ENCODE data around the gene DGKD.

DGKD gene

GRCh38 chr2:233446121-233446520 lies 91.8 kb downstream of the DGKD start:
- DNase-seq (ENCODE audit: low read depth in 2 of 2): no peak

GRCh38 chr2:233446606-233447305 lies 92.5 kb downstream of the DGKD start:
- DNase-seq (ENCODE audit: low read depth in 2 of 2): no peak

GRCh38 chr2:233447506-233448219 lies 93.4 kb downstream of the DGKD start:
- no peak for DNase-seq (ENCODE audit: low read depth in 2 of 2)

GRCh38 chr2:233448220-233448559 lies 93.9 kb downstream of the DGKD start:
- no peak for DNase-seq (ENCODE audit: low read depth in 2 of 2)

- DNase-seq (ENCODE audit: low read depth in 2 of 2): no peak
Measured at GRCh38 chr2:233448575-233448974, 94.3 kb downstream of the DGKD start.

- no peak for DNase-seq (ENCODE audit: low read depth in 2 of 2)
Measured at GRCh38 chr2:233449081-233449901, 95.0 kb downstream of the DGKD start.

- no peak for DNase-seq (ENCODE audit: low read depth in 2 of 2)
Measured at GRCh38 chr2:233449921-233450863, 95.9 kb downstream of the DGKD start.

- no peak for DNase-seq (ENCODE audit: low read depth in 2 of 2)
Measured at GRCh38 chr2:233450864-233451575, 96.7 kb downstream of the DGKD start.

GRCh38 chr2:233451950-233452349 lies 97.7 kb downstream of the DGKD start:
- DNase-seq (ENCODE audit: low read depth in 2 of 2): no peak

GRCh38 chr2:233453111-233453915 lies 99.0 kb downstream of the DGKD start:
- no peak for DNase-seq (ENCODE audit: low read depth in 2 of 2)

GRCh38 chr2:233453916-233454315 lies 99.6 kb downstream of the DGKD start:
- DNase-seq (ENCODE audit: low read depth in 2 of 2): no peak

- no peak for DNase-seq (ENCODE audit: low read depth in 2 of 2)
Measured at GRCh38 chr2:233455006-233455405, 100.7 kb downstream of the DGKD start.

- DNase-seq (ENCODE audit: low read depth in 2 of 2): no peak
Measured at GRCh38 chr2:233455491-233455890, 101.2 kb downstream of the DGKD start.

GRCh38 chr2:233456111-233456510 lies 101.8 kb downstream of the DGKD start:
- no peak for DNase-seq (ENCODE audit: low read depth in 2 of 2)

GRCh38 chr2:233456934-233457333 lies 102.6 kb downstream of the DGKD start:
- DNase-seq (ENCODE audit: low read depth in 2 of 2): no peak

GRCh38 chr2:233457356-233457755 lies 103.1 kb downstream of the DGKD start:
- DNase-seq (ENCODE audit: low read depth in 2 of 2): no peak

GRCh38 chr2:233458031-233458610 lies 103.8 kb downstream of the DGKD start:
- no peak for DNase-seq (ENCODE audit: low read depth in 2 of 2)

GRCh38 chr2:233458826-233459225 lies 104.5 kb downstream of the DGKD start:
- no peak for DNase-seq (ENCODE audit: low read depth in 2 of 2)

GRCh38 chr2:233459426-233459825 lies 105.1 kb downstream of the DGKD start:
- no peak for DNase-seq (ENCODE audit: low read depth in 2 of 2)
